NCI-H446 (cell line): ENCODE data around the gene HSPBP1.
"Not testable (repeated sequence)": the region's sequence is repeated elsewhere in the genome, so short reads cannot be mapped to it uniquely, and the experiment has no call there.

ENCODE experiments used
- DNase-seq, 2 experiments: peaks; one replicate each; lab custom pipeline; 2025; lab: John Stamatoyannopoulos, UW

Gene HSPBP1

GRCh38 chr19:55232986-55233385, 46.9 kb downstream of the HSPBP1 start:
- no peak for DNase-seq

- DNase-seq = no peak
These were observed 47.7 kb downstream of the HSPBP1 start for GRCh38 chr19:55232286-55232602.

- no peak for DNase-seq
These were observed 48.3 kb downstream of the HSPBP1 start for GRCh38 chr19:55231391-55232285.

GRCh38 chr19:55230780-55231179, 49.1 kb downstream of the HSPBP1 start:
- no peak for DNase-seq

GRCh38 chr19:55230329-55230728, 49.6 kb downstream of the HSPBP1 start:
- no peak for DNase-seq

GRCh38 chr19:55229789-55230182, 50.1 kb downstream of the HSPBP1 start:
- no peak for DNase-seq

GRCh38 chr19:55229145-55229788, 50.6 kb downstream of the HSPBP1 start:
- no peak for DNase-seq

- no peak for DNase-seq
These were observed 51.4 kb downstream of the HSPBP1 start, which contains the start of gene TMEM86B for GRCh38 chr19:55228403-55229031. TSS of gene TMEM86B (minus strand) at chr19:55228763. CDS start at chr19:55228741, 22 bp downstream.

- DNase-seq = no peak
These were observed 51.9 kb downstream of the HSPBP1 start for GRCh38 chr19:55228015-55228391.

GRCh38 chr19:55227241-55228014, 52.5 kb downstream of the HSPBP1 start:
- DNase-seq = no peak

GRCh38 chr19:55226788-55227187, 53.1 kb downstream of the HSPBP1 start:
- no peak for DNase-seq

GRCh38 chr19:55226273-55226672, 53.6 kb downstream of the HSPBP1 start:
- DNase-seq = no peak

- no peak for DNase-seq
These were observed 54.4 kb downstream of the HSPBP1 start for GRCh38 chr19:55225415-55225958.

GRCh38 chr19:55224679-55225414, 55.1 kb downstream of the HSPBP1 start:
- not testable (repeated sequence) for DNase-seq

GRCh38 chr19:55224038-55224665, 55.8 kb downstream of the HSPBP1 start:
- DNase-seq = no peak

- DNase-seq = no peak
These were observed 56.4 kb downstream of the HSPBP1 start for GRCh38 chr19:55223291-55224037.

GRCh38 chr19:55220525-55220924, 59.4 kb downstream of the HSPBP1 start:
- no peak for DNase-seq

- peak; percentile 97 to 99 for DNase-seq
These were observed 63.3 kb downstream of the HSPBP1 start for GRCh38 chr19:55216461-55217198.

GRCh38 chr19:55213547-55213946, 66.4 kb downstream of the HSPBP1 start:
- DNase-seq = no peak
